ENCODE measurements around the gene RSPH6A. TPM values are rescaled to one million over a fixed set of nuclear protein-coding genes. Genes with fewer than 3 reads are reported as not detected.

The RSPH6A gene
- total and polyA plus RNA-seq, 2 of the 13 experiments (the other 11 are each of a cell fraction or from before 2014, with no cell fraction given): 0.07 TPM; not detected in 1

DNA sequence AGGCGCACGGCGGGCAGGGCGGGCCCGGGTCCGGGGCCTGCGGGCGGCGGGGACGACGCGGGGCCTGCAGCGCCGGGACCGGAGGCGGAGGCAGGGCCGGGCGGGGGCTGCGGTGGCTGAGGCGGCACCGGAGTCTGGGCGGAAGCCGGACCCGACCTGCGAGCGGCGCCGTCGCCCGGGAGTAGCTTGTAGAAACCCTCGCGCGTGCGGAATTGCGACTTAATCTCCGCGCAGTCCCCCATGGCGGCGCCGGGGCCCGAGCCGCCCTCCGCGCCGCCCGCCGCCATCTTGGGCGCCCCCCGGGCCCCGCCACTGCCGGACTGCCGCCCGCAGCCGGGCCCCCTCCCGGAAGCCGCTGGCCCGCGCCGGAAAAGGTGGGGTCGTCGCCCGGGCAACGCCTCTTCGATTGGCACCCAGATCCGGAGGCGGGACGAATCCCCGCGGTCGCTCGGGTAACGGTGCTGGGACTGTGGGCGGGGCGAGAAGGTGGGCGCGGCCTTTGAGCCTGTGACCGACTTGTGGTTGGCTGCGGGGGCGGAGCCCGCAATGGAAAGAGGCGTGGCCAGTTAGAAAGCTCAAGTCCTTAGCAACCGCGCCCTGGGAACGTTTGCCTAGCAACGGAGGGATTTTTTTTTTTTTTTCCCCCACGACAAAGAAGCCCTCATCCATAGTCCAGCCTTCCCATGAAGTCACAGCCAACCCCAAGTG, 22.5 kb downstream of the RSPH6A start, which contains the start of gene DMWD (continued):
- TF ChIP-seq KIAA2018 (CRISPR knock-in tag; IDR thresholded peaks at IDR 0.05; ENCODE audit: borderline replicate concordance): no peak
- no peak for TF ChIP-seq TGIF2 (CRISPR knock-in tag; IDR thresholded peaks at IDR 0.05)
- TF ChIP-seq, protein P1, sequence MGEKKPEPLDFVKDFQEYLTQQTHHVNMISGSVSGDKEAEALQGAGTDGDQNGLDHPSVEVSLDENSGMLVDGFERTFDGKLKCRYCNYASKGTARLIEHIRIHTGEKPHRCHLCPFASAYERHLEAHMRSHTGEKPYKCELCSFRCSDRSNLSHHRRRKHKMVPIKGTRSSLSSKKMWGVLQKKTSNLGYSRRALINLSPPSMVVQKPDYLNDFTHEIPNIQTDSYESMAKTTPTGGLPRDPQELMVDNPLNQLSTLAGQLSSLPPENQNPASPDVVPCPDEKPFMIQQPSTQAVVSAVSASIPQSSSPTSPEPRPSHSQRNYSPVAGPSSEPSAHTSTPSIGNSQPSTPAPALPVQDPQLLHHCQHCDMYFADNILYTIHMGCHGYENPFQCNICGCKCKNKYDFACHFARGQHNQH (CRISPR knock-in tag; IDR thresholded peaks at IDR 0.05): peak; percentile 33; the same call in 1 of the 2 replicates
- no peak for TF ChIP-seq HDAC1 (CRISPR knock-in tag; IDR thresholded peaks at IDR 0.05)
- TF ChIP-seq, protein P2, sequence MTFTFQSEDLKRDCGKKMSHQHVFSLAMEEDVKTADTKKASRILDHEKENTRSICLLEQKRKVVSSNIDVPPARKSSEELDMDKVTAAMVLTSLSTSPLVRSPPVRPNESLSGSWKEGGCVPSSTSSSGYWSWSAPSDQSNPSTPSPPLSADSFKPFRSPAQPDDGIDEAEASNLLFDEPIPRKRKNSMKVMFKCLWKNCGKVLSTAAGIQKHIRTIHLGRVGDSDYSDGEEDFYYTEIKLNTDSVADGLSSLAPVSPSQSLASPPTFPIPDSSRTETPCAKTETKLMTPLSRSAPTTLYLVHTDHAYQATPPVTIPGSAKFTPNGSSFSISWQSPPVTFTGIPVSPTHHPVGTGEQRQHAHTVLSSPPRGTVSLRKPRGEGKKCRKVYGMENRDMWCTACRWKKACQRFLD (CRISPR knock-in tag; IDR thresholded peaks at IDR 0.05; ENCODE audit: borderline replicate concordance): no peak
- TF ChIP-seq ZBTB44 (CRISPR knock-in tag; IDR thresholded peaks at IDR 0.05): no peak
- no peak for TF ChIP-seq KDM5A (IDR thresholded peaks at IDR 0.05; ENCODE audit: borderline replicate concordance, low read length)
- TF ChIP-seq NR2F6 (IDR thresholded peaks at IDR 0.05): no peak
- no peak for TF ChIP-seq NR2F6 (CRISPR knock-in tag; IDR thresholded peaks at IDR 0.05)
- TF ChIP-seq ZNF607 (CRISPR knock-in tag; IDR thresholded peaks at IDR 0.05; ENCODE audit: borderline replicate concordance): no peak
- no peak for TF ChIP-seq KDM2A (CRISPR knock-in tag; IDR thresholded peaks at IDR 0.05; ENCODE audit: borderline replicate concordance, low read depth)
- TF ChIP-seq YEATS4 (CRISPR knock-in tag; IDR thresholded peaks at IDR 0.05; ENCODE audit: borderline replicate concordance): no peak
- TF ChIP-seq ZNF350 (CRISPR knock-in tag; IDR thresholded peaks at IDR 0.05; ENCODE audit: borderline replicate concordance, low read depth): no peak
- TF ChIP-seq, protein P3, sequence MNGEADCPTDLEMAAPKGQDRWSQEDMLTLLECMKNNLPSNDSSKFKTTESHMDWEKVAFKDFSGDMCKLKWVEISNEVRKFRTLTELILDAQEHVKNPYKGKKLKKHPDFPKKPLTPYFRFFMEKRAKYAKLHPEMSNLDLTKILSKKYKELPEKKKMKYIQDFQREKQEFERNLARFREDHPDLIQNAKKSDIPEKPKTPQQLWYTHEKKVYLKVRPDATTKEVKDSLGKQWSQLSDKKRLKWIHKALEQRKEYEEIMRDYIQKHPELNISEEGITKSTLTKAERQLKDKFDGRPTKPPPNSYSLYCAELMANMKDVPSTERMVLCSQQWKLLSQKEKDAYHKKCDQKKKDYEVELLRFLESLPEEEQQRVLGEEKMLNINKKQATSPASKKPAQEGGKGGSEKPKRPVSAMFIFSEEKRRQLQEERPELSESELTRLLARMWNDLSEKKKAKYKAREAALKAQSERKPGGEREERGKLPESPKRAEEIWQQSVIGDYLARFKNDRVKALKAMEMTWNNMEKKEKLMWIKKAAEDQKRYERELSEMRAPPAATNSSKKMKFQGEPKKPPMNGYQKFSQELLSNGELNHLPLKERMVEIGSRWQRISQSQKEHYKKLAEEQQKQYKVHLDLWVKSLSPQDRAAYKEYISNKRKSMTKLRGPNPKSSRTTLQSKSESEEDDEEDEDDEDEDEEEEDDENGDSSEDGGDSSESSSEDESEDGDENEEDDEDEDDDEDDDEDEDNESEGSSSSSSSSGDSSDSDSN (CRISPR knock-in tag; IDR thresholded peaks at IDR 0.05): no peak; the same call in 1 of the 2 replicates

Data from HepG2 (cell line).